Fibroblast of lung (primary cell): ENCODE data around the gene SAG.

Experiments used
- CTCF ChIP-seq, 2 donors: IDR thresholded peaks in 1 of 2; conservative IDR thresholded peaks in 1 of 2; 1 replicate in 1 of 2; 2 replicates in 1 of 2; pipeline ENCODE4 v1.5.1; 2011 to 2012; ENCODE audit warnings: low read length in 2 of 2, control low read depth in 1 of 2, inconsistent platforms in 1 of 2, low read depth in 1 of 2, mild to moderate bottlenecking in 1 of 2
- EZH2 ChIP-seq: IDR thresholded peaks from 2 replicates; pipeline ENCODE4 v1.5.1; 2012; ENCODE audit warnings: low read length, control low read depth, mild to moderate bottlenecking; ENCODE audit errors: missing control alignments

GRCh38 chr2:233321166-233321565, 13.6 kb downstream of the SAG start:
- TF ChIP-seq CTCF (conservative IDR thresholded peaks at IDR 0.05 in 1 of 2, IDR thresholded peaks at IDR 0.05 in 1 of 2; ENCODE audit: low read depth in 1 of 2, low read length in 2 of 2) (no peak), EZH2 (no peak)
